Activated CD4-positive, CD25-positive, alpha-beta regulatory T cell (primary cell): Measurements from ENCODE around the gene ZNF491.
A peak's percentile ranks its signal among the peaks of the same experiment; 100 is the strongest.
"Not testable (repeated sequence)": the region's sequence is repeated elsewhere in the genome, so short reads cannot be mapped to it uniquely, and the experiment has no call there.

Experiments
- DNase-seq, 4 experiments: peaks; one replicate each; lab custom pipeline; 2025; lab: John Stamatoyannopoulos, UW

ZNF491 gene

DNA sequence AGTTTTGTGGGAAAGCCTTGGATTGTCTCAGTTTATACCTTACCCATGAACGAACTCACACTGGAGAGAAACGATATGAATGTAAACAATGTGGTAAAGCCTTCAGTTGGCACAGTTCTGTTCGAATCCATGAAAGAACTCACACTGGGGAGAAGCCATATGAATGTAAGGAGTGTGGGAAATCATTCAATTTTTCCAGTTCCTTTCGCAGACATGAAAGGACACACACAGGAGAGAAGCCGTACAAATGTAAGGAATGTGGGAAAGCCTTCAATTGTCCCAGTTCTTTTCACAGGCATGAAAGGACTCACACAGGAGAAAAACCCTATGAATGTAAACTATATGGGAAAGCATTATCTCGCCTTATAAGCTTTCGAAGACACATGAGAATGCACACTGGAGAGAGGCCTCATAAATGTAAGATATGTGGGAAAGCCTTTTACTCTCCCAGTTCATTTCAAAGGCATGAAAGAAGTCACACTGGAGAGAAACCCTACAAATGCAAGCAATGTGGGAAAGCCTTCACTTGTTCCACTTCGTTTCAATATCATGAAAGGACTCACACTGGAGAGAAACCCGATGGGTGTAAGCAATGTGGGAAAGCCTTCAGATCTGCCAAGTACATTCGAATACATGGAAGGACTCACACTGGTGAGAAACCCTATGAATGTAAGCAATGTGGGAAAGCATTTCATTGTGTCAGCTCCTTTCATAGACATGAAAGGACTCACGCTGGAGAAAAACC lies 8.2 kb downstream of the ZNF491 start:
- no peak for DNase-seq

GRCh38 chr19:11807099-11807380 lies 8.7 kb downstream of the ZNF491 start:
- DNase-seq = no peak

- no peak for DNase-seq
Observed at GRCh38 chr19:11813703-11814028, 15.3 kb downstream of the ZNF491 start.

DNA sequence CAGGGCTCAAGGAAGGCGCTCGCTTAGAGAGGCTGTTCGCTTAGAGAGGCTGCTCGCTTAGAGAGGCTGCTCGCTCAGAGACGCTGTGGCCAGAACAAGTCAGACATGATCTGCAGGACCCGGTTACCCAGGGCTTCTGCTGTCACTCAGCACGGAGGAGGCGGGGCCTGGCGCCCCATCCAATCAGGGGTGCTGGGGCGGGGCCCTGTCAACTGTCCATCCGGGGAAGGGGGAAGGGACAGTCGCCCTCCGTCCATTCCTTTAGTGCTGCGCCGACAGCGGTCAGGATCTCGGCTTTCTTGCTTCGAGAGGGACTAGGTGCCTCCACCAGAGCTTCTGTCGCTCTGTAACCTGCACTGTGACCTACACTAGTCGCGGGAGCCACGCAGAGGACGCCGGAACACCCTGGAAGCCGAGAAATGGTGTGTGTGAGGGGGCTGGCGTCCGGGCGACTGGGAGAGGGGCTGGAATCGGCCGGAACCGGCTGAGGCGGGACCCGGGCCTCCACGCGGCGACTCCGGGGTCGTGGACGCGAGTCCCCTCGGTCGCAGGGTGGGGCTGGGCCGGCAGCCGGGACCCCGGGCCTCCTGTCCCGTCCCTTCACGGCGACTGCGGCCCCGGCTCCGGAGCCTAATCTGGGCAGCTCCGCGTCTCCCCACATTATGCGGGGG lies 15.8 kb downstream of the ZNF491 start, which contains the start of gene ZNF440:
Gene ZNF440 (plus strand): TSS at position 245 of the 671 bp plus-strand sequence. CDS start 175 bp downstream, at position 420.
- peak; percentile 67 to 77 (median 68) for DNase-seq

GRCh38 chr19:11814700-11815035 lies 16.3 kb downstream of the ZNF491 start:
- no peak for DNase-seq

DNA sequence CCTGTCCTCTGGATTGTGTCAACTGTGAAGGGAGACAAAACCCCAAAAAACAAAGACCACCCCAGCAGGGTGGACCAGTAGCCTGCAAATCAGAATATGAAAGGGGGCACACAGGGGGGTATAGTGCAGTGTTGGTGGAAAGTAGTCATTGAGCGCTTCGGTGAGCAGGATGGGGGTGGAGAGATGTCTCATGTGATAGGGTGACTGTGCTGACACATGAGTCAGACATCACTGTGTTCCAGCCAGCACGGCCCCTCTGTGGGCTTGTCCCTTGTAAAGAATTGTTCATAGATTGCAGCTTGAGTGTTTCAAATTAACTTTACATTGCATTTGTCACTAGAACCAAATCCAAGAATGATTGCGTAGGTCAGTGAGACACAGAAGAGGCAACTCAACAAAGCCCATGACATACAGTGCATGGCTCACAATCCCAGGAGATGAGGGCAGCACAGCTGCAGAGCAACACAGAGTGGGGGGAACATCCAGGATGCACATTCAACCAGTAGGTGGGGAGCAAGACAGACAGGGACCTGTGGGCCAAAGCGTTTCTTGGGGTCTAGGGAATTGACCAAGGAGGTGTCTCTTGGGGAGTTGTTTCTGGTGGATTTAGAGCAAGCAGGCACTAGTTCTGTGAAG lies 23.3 kb downstream of the ZNF491 start:
- no peak for DNase-seq

- DNase-seq = not testable (repeated sequence)
Observed at GRCh38 chr19:11828957-11829876, 30.9 kb downstream of the ZNF491 start.

DNA sequence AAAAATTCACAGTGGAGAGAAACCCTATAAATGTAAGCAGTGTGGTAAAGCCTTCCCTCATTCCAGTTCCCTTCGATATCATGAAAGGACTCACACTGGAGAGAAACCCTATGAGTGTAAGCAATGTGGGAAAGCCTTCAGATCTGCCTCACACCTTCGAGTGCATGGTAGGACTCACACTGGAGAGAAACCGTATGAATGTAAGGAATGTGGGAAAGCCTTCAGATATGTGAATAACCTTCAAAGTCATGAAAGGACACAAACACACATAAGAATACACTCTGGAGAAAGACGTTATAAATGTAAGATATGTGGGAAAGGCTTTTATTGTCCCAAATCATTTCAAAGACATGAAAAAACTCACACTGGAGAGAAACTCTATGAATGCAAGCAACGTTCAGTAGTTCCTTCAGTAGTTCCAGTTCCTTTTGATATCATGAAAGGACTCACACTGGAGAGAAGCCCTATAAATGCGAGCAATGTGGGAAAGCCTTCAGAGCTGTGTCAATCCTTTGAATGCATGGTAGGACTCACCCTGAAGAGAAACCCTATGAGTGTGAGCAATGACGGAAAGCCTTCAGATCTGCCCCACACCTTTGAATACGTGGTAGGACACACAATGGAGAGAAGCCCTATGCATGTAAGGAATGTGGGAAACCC lies 34.1 kb downstream of the ZNF491 start:
- DNase-seq = no peak

- DNase-seq = no peak
Observed at GRCh38 chr19:11833541-11833940, 35.2 kb downstream of the ZNF491 start.

DNA sequence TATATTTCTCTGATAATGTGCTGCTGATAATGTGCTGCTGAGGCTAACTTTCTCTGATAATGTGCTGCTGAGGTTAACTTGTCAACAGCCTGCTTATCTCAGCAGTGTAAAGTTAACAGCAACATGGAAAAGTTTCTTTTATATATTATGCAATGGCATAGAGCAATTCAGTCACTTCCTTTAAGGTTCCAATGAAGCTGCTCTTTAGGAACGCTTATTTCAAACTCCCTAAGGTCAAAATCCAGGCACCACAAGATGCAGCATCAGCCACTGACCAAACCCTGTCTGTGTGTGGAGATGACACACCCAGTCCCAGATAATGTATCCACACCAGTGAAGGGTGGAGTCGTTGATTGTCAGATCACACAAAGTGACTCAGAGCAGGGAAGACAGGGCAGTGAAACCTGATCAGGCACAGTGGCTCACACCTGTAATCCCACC lies 37.3 kb downstream of the ZNF491 start:
- not testable (repeated sequence) for DNase-seq

- DNase-seq = no peak
Observed at GRCh38 chr19:11843722-11844121, 45.4 kb downstream of the ZNF491 start.

DNA sequence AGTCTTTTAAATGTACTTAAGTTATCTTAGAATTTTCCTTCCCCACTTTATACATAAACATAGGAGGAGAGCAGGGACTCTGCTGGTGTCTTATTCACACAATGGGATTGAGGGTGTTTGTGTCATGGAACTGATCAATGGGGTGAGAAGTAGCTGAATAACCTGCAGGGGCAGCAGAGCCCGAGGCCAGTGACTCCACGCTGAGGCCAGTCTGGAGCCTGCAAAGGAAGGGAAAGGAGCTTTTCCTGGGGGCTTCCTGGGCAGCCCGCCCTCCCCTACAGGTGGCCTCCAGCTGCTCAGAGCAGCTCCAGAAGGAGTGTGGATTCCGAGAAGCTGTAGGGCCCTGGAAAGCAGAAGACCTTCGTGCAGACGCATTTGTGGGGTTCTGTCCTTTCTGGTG lies 49.3 kb downstream of the ZNF491 start:
- DNase-seq = not testable (repeated sequence)

DNA sequence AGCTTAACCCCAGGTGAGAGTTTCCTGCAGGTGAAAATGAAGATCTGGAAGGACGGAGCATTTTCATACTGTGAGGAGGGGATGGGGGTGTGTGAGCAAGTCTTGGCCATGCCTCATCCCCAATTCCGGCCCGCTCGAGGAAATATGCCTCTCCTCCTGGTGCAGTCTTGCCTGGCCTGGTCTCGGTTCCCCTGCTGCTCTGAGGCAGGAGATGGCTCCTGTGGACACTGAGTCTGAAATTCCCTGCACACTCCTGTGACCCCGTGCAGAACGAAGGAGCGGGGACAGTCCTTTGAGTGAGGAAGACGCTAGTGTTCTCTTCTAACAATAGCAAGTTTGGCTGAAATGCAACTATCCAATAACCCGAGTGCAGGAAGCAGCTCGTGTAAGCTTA lies 49.9 kb downstream of the ZNF491 start:
- DNase-seq = no peak

DNA sequence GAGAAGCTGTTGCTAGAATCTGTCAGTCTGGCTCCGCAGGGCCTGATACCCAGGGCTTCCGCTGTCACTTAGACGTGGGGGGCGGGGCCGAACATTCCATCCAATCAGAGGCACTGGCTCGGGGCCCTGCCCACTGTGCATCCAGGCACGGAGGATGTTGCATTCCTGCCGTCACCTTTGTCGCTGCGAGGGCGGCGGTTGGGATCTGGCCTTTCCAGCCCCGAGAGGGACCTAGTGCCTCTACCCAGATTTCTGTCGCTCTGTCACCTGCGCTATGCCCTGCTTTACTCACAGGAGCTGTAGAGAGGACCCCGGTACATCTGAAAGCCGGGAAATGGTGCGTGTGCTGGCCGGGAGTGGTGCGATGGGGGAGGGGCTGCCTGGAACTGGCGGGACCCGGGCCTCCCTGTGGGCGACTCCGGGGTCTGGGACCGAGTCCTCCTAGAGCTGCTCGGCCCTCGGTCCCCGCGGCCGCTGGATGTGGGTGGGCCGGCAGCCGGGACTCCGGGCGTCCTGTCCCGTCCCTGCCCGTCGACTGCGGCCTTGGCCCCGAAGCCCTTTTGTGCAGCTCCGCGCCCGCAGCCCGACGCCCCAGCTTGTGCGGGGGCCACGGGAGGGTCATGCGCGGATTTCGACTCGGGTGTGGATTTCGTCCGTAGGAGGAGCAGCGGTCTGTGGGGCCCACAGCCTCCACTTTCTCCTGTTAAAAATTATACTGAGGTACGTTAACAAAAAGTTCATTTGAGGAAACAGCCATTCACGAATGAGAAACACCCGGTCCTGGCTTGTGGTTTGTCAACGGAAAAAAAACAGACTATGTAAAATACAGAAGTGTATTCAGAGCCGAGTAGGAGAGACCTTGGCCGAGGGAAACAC lies 50.5 kb downstream of the ZNF491 start, which contains the start of gene ZNF439:
Gene ZNF439 (plus strand): TSS at position 133 of the 876 bp plus-strand sequence. CDS start 142 bp downstream, at position 275.
- DNase-seq = peak; percentile 69 to 80 (median 76)

DNA sequence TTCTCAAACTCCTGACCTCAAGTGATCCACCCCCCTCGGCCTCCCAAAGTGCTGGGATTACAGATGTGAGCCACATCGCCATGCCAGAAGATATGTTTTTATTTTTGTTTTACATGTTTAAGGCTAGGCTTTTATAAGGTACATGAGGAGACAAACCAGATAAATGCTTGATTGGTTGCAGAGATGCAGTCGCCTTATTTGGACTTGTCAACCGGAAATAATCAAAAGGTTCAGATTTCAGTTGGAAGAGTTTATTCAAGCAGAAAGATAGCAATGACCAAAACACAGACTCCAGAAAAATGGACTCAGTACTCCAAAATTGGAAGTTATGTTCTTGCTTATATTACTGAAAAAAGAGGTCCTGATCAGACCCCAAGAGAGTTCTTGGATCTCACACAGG lies 52.0 kb downstream of the ZNF491 start:
- DNase-seq = not testable (repeated sequence)

GRCh38 chr19:11853358-11853757 lies 55.0 kb downstream of the ZNF491 start:
- DNase-seq = no peak

DNA sequence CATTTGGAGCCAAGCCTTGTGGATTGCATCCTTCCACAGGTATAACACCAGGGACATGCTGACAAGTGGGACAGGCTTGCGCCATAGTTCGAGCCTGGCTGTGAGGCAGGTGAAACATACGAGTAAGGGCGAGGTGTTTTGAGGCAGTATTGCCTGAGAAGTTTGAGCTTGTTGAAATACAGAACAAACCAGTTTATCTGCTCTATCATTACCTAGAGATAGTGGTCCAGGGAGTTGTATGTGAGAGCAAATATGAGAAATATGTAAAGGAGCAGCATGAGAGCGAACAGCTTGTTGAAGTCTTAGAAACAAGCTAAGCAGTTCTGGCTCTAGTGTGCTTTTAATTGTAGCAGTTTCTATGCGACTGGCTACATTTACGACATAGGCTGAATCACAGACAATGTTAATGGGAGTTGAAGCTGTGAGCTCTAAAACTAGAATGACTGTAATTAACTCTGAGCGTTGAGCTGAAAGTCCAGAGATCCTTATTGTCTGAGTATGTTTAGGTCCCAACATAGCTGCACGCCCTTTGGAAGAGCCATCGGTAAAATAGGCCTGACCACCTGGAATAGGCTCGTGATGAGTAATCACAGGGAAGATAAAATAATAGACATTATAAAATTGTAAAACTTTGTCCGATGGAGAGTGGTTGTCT lies 58.4 kb downstream of the ZNF491 start:
- DNase-seq = no peak
